Suprapubic skin (tissue), 4 donors: ENCODE results near the gene VTI1A. TPM values are rescaled to one million over a fixed set of nuclear protein-coding genes. Genes with fewer than 3 reads are reported as not detected.

Experiments used
- DNase-seq, 2 donors: peaks; one replicate each; pipeline ENCODE4 v3.0.0-alpha.2; 2019; ENCODE audit warnings: low spot score in 2 of 2
- H3K27ac ChIP-seq: fragments of 200-600 bp; sonication (generic); one replicate; pipeline ENCODE4 v1.5.1; 2019
- H3K27me3 ChIP-seq: fragments of 200-600 bp; sonication (generic); one replicate; pipeline ENCODE4 v1.5.1; 2019
- H3K36me3 ChIP-seq: fragments of 200-600 bp; sonication (generic); one replicate; pipeline ENCODE4 v1.5.1; 2019
- H3K4me1 ChIP-seq: fragments of 200-600 bp; sonication (generic); one replicate; pipeline ENCODE4 v1.5.1; 2019
- H3K4me3 ChIP-seq: fragments of 200-600 bp; sonication (generic); one replicate; pipeline ENCODE4 v1.5.1; 2019; ENCODE audit warnings: mild to moderate bottlenecking
- H3K9me3 ChIP-seq: fragments of 200-600 bp; sonication (generic); one replicate; pipeline ENCODE4 v1.5.1; 2019
- CTCF ChIP-seq, 2 donors: fragments of 200-600 bp in 1 of 2; fragments of 450-650 bp in 1 of 2; sonication (generic) in 1 of 2; IDR thresholded peaks; one replicate each; pipeline ENCODE4 v1.5.1; 2016 to 2019; ENCODE audit warnings: antibody characterized with exemption in 2 of 2, mild to moderate bottlenecking in 1 of 2, moderate library complexity in 1 of 2
- EP300 ChIP-seq: sonication (generic); formaldehyde crosslinking; IDR thresholded peaks from one replicate; pipeline ENCODE4 v1.6.1; 2017; ENCODE audit warnings: antibody characterized with exemption
- POLR2A ChIP-seq, 2 donors: fragments of 450-650 bp; IDR thresholded peaks; one replicate each; pipeline ENCODE4 v1.6.1; 2017; ENCODE audit warnings: antibody characterized with exemption in 2 of 2, mild to moderate bottlenecking in 2 of 2, moderate library complexity in 2 of 2
- POLR2AphosphoS5 ChIP-seq, 3 donors: sonication (generic); formaldehyde crosslinking; IDR thresholded peaks; one replicate each; pipeline ENCODE4 v1.6.1; 2017; ENCODE audit warnings: antibody characterized with exemption in 3 of 3
- WGBS: methylation state at CpG from one replicate; pipeline ENCODE4 v1.1.5; 2018; 5-methylcytosine and 5-hydroxymethylcytosine counted together
- total RNA-seq, 4 donors: library from RNA; depleted of rRNA; stranded (reverse); fragments of >200 nt; gene quantifications; one replicate each; pipeline ENCODE4 v1.1.0, GENCODE V29; 2016

VTI1A gene
- total RNA-seq, 4 donors from 2014 or later = 43.0 to 81.0 (median 49.2) TPM

DNA sequence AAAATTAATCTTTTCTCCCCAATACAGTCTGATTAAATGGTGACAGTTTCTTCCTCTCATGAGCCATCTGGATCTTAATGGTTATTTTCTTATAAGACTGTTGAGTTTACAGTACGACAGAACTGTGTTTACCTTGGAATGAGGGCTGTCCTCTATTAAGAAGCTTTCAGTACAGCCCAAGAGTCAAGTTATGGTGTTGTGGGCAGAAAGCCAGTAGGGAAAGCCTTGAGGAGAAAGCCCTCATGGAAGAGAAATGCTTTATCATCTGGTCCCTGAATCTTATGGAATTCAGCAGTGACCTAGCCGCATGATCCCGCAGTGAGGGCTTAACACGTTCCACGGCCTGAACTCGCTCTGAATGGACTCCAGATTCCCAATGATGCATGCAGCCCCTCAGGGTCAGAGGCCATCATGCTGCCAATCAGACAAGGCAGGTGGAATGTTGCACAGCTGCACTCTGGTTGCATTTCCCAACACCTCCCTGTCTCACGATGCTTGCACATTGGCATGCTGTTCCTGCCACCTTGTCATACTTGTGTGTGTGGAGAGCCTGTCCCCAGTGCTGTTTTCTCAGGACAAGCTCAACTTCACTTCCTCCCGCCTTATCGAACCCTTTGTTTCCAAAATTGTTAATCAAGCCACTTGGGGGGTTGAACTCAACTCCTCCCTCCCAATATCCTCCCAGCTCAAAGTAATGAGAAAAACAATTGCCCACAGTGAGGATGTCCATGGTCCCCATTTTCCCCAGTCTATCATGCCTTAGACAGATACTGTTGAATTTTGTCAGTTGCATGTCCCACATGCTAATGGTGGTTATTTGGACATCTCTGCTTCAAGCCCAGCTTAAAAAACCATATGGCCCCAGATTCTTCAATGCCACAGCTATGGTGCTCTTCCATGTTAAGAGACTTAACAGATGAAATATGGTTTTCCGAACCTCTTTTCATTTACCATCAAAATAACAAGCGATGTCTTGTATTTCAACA lies 291.9 kb downstream of the VTI1A start:
- Histone ChIP-seq H3K9me3 (no peaks in the 10 kb centered on the region), H3K4me3 (no peak overlapping the region), H3K27ac (no peak overlapping the region), H3K4me1 (peaks cover 11% of the 10 kb centered on the region), H3K36me3 (no peaks in the 10 kb centered on the region), H3K27me3 (no peaks in the 10 kb centered on the region)
- TF ChIP-seq CTCF (IDR thresholded peaks at IDR 0.05) (no peak), EP300 (no peak), POLR2AphosphoS5 (IDR thresholded peaks at IDR 0.05) (no peak), POLR2A (IDR thresholded peaks at IDR 0.05) (no peak)
- 91% methylated on average over 7 of the region's 11 CpGs for WGBS
- DNase-seq = no peak

DNA sequence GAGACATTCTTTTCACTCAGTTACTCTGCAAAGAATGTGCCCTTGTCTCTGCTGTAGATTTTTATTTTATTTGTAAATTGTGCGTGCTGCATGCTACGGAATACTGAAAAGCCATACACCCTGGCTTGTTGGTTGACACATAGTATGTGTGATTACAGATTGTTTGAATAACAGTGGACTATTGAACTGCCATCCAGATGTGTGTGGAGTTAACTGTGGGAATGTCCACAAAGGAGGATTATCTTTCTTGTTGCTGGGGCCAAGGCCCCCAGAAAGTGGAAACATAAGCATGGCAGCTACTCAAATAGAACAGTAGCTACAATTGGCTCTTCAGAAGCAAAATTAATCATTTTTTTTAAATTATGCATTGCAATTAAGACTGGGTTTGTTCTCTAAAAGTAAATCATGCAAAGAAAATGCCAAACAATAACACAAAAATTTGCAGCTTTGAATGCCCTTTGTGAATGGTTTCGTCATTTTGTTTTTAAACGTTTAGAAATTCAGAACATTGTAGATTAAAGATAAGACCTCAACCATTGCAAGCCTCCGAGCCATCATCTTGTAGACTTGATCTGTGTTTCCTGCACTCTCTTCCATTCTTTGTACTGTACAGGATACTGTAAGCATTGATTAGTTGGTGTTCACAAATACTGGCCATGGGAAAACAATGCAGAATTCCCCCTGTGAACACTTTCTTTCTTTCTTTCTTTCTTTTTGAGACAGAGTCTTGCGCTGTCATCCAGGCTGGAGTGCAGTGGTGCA lies 292.8 kb downstream of the VTI1A start:
- H3K27ac ChIP-seq = no peak overlapping the region
- H3K27me3 ChIP-seq = no peaks in the 10 kb centered on the region
- no peaks in the 10 kb centered on the region for H3K36me3 ChIP-seq
- no peak for DNase-seq
- H3K4me3 ChIP-seq = no peak overlapping the region
- H3K9me3 ChIP-seq = no peaks in the 10 kb centered on the region
- peaks cover 9% of the 10 kb centered on the region for H3K4me1 ChIP-seq
- TF ChIP-seq CTCF (IDR thresholded peaks at IDR 0.05) (no peak), POLR2AphosphoS5 (IDR thresholded peaks at IDR 0.05) (no peak), EP300 (no peak), POLR2A (IDR thresholded peaks at IDR 0.05) (no peak)
- 86% methylated on average over 5 of the region's 6 CpGs for WGBS

- H3K4me3 ChIP-seq = no peak overlapping the region
- DNase-seq = no peak
- 44% methylated on average over 3 of the region's 3 CpGs for WGBS
- H3K27ac ChIP-seq = no peak overlapping the region
- no peaks in the 10 kb centered on the region for H3K9me3 ChIP-seq
- TF ChIP-seq POLR2AphosphoS5 (IDR thresholded peaks at IDR 0.05) (no peak), POLR2A (IDR thresholded peaks at IDR 0.05) (no peak), EP300 (no peak)
- peaks cover 6% of the 10 kb centered on the region for H3K4me1 ChIP-seq
- H3K27me3 ChIP-seq = no peaks in the 10 kb centered on the region
- no peaks in the 10 kb centered on the region for H3K36me3 ChIP-seq
These were observed 294.9 kb downstream of the VTI1A start for GRCh38 chr10:112741830-112742402.

DNA sequence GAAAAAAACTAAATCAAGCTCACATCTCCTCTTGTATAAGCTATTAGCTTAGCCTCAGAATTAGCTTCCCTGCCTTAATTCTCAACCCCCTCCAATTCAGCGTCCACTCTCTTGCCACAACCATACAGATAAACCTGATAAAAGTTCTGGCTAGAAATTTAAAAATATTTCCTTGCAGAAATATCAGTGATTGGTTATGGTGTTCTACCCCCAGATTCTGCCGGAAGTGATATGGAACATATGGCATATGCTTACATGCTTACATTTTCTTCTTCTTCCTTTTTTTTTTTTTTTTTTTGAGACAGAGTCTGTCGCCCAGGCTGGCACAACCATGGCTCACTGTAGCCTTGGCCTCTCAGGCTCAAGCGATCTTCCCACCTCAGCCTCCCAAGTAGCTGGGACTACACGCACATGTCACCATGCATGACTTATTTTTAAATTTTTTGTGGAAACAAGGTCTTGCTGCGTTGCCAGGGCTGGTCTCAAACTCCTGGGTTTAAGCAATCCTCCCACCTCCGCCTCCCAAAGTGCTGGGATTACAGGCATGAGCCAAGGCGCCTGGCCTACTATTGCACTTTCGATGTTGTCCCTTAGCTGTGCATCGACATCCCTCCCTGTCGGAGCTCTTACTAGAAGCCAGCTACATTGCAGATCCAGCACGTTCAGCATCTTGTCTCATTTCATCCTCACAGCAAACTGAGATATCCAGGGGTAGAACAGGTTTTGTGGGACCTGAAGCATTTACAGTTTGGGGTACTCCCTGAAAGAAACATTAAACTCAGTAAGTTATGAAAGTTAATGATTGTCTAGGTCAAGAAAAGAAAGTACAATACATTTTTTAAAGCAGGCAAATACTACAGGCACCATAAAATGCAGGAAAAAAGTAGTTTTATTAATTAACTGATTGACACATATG lies 297.4 kb downstream of the VTI1A start:
- Histone ChIP-seq H3K9me3 (no peaks in the 10 kb centered on the region), H3K27ac (no peak overlapping the region), H3K27me3 (no peaks in the 10 kb centered on the region), H3K4me1 (peaks cover 6% of the 10 kb centered on the region), H3K36me3 (no peaks in the 10 kb centered on the region), H3K4me3 (no peak overlapping the region)
- 92% methylated on average over 12 of the region's 12 CpGs for WGBS
- TF ChIP-seq EP300 (no peak), CTCF (IDR thresholded peaks at IDR 0.05) (no peak)
- DNase-seq = no peak

DNA sequence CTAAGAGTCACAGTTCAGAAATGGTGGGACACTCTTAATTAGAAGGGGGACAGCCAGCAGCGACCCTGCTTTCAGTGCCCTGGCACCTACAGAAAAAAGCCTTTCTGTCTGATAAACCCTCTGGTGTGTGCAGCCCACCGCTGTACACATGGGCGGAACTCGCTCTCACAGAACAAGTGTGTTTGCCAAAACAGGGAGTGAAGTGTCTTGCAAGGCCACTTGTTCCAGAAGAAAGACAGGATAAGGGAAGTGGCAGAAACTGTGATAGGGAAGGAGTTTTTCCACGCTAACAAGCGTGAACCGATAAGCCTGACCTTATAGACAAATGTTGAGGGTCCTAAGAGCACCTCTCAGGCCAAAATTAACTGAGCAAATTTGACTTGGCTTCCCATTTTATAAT lies 299.3 kb downstream of the VTI1A start:
- Histone ChIP-seq H3K27ac (no peak overlapping the region), H3K9me3 (no peaks in the 10 kb centered on the region), H3K36me3 (no peaks in the 10 kb centered on the region), H3K4me3 (no peak overlapping the region), H3K27me3 (no peaks in the 10 kb centered on the region), H3K4me1 (peaks cover 6% of the 10 kb centered on the region)
- DNase-seq = no peak
- WGBS = 93% methylated on average over 7 of the region's 7 CpGs
- TF ChIP-seq CTCF (IDR thresholded peaks at IDR 0.05) (no peak), POLR2A (IDR thresholded peaks at IDR 0.05) (no peak), POLR2AphosphoS5 (IDR thresholded peaks at IDR 0.05) (no peak), EP300 (no peak)
